GM21576 (cell line): Measurements from ENCODE around the gene SYNGR1.
"Not testable (repeated sequence)": the region's sequence is repeated elsewhere in the genome, so short reads cannot be mapped to it uniquely, and the experiment has no call there.

ENCODE experiments used
- ATAC-seq: cut with Tn5 transposase; IDR thresholded peaks from one replicate; pipeline ENCODE4 v1.9.1; 2021; ENCODE audit warnings: mild to moderate bottlenecking, moderate library complexity; ENCODE audit not compliant: unreplicated experiment

The SYNGR1 gene

DNA sequence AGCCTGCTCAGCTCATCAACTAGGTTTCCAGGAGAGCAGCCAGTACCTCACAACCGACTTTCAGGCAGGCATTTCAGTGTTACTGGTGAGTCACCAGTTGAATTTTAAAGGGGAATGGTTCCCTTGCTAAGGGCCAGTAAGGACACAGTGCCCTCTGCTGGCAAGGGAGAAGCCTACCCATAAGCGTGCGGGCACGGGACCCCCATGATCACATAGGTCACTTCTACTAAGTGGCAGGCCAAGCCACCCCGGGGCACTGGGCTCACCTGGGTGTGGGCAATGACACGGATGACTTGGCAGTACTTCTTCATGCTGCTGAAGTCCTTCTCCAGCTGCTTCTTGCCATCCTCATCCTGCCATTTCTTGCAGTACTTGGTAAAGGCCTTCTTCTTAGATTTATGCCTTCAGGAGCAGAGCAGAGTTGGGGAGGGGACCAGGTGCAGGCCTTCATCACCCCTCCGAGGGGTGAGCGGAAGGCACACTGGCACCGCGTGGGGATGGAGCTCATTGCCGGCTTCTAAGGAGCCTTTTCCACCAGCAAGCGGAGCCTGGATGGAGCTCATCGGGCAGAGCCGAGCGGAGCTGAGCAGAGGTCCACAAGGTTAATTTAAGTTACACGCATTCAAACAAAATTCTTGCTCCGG is 33.2 kb upstream of the SYNGR1 start:
- ATAC-seq: no peak

- no peak for ATAC-seq
Observed at GRCh38 chr22:39317084-39317774, 32.6 kb upstream of the SYNGR1 start.

- no peak for ATAC-seq
Observed at GRCh38 chr22:39317775-39318506, 31.9 kb upstream of the SYNGR1 start.

- ATAC-seq: peak; percentile 4
Observed at GRCh38 chr22:39318507-39319283, 31.1 kb upstream of the SYNGR1 start.

DNA sequence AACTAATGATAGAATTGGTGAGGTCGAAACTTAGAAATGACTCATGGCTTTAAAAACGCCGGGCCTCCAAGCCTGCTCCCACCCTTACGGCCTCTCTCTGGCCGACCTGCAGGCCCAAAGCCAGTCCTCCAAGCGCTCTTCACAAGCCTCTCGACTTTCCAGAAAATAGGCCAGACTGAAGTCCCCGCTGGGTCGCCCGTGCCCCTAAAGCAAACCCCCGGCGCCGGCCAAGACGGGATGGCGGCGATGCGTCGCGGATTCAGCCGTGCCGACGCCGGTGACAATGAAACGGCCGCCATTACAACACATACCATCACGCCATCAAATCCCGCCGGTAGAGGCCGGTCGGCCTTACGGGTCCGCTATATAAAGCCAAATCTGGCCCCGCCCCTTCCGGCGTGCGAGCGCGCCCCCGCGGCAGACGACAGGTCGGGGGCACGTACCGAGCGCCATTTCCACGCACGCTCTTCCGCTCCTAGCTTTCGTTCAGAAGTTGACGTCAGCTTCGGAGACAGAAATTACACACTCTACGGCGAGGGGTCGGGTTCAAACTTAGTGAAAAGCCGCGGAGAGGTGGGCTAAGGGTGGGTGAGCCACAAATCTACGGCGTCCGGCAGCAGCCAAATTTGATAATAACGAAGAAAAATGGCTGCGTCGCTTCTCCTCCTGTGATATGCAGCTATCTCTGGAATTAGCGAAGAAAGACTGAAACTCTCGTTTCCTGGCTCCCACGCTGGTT is 30.3 kb upstream of the SYNGR1 start, which contains the start of gene RPL3:
RPL3 (minus strand) TSS at position 340 of the 739 bp plus-strand sequence; CDS start at position 314, 26 bp downstream.
- ATAC-seq: peak; percentile 75

GRCh38 chr22:39320616-39321029 is 29.2 kb upstream of the SYNGR1 start:
- not testable (repeated sequence) for ATAC-seq

DNA sequence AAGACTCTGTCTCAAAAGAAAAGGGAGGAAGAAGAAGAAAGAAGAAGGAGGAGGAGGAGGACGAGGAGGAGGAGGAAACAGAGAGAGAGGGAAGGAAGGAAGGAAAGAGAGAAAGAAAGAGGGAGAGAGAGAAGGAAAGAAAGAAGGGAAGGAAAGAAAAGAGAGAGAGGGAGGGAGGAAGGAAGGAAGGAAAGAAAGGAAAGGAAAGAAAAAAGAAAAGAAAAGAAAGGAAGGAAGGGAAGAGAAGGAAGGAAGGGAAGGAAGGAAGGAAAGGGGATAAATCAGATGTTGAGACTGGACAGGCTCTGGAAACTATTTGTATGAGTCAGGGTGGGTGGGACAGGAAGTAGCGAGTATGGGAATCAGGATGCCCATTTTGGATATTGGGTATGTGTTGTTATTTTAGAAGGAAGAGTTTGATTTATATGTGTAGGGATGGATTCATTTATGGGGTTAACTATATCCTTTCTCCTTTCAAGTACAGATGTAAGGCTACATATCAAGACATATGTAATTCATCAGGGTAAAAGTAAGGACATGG is 24.3 kb upstream of the SYNGR1 start:
- ATAC-seq: no peak

- no peak for ATAC-seq
Observed at GRCh38 chr22:39327995-39328754, 21.6 kb upstream of the SYNGR1 start.

DNA sequence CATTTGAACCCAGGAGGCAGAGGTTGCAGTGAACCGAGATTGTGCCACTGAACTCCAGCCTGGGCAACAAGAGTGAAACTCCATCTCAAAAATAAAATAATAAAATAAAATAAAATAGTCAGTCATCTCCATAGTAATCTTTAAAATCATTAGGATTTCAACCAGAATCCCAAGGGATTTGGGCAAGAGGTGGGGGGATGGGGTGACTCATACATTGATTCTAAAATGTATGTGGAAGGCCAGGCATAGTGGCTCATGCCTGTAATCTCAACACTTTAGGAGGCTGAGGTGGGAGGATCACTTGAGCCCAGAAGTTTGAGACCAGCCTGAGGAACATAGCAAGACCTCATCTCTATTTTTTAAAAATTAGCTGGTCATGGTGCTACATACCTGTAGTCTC is 19.2 kb upstream of the SYNGR1 start:
- not testable (repeated sequence) for ATAC-seq

- no peak for ATAC-seq
Observed at GRCh38 chr22:39332441-39333064, 17.2 kb upstream of the SYNGR1 start.

- ATAC-seq: no peak
Observed at GRCh38 chr22:39336411-39336810, 13.4 kb upstream of the SYNGR1 start.

- not testable (repeated sequence) for ATAC-seq
Observed at GRCh38 chr22:39339775-39340174, 10.0 kb upstream of the SYNGR1 start.

- no peak for ATAC-seq
Observed at GRCh38 chr22:39341179-39341578, 8.6 kb upstream of the SYNGR1 start.

- ATAC-seq: no peak
Observed at GRCh38 chr22:39343259-39344045, 6.3 kb upstream of the SYNGR1 start.

DNA sequence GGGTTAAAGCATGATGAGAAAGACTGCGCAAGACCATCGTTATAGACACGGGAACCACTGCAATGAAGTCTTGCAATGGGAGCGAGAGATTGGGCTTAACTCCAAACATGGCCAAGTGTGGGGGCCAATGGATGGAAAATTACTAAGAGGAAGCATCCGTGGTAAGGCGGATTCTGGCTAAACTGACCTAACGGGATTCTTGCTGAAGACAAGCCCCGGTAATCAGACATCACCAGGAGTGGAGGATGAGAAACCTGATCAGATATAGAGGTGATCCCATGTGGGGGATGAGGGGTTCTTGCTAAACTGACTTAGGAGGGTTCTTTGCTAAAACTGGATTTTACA is 5.8 kb upstream of the SYNGR1 start:
- ATAC-seq: no peak

DNA sequence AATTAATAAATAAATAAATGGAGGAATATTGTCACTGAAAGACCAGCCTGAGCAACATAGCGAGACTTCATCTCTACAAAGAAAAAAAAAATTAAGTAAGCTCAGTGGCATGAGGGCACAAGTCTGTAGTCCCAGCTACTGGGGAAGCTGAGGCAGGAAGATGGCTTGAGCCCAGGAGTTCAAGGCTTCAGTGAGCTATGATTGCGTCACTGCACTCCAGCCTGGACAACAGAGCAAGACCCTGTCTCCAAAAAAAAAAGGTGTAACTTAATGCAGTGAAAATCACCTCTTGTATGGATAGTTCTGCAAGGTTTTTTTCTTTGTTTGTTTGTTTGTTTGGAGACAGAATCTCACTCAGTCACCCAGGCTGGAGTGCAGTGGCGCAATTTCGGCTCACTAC is 4.6 kb upstream of the SYNGR1 start:
- ATAC-seq: no peak

- no peak for ATAC-seq
Observed at GRCh38 chr22:39348909-39349505, 784 bp upstream of the SYNGR1 start.

DNA sequence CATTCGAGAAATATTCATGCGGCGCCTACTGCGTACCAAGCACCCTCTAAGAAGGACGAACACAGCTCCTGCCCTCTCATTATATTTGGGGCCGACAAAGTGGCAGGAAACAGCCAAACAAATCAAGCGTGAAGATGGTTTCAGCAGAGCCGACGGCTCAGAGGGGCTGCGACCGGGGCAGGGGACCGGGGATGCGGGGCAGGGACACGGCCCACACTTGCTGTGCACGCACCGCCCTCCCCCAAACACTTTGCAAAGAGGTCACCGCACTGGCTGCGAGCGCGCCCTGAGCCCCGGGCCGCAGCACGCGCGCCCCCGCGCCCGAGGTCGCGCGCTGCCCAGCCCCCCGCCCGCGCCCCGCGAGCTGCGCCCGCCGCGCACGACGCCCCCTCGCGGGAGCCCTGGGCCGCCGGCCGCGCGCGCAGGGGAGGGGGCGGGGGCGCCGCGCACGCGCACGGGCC is 255 bp upstream of the SYNGR1 start:
- no peak for ATAC-seq
